HG02973 (cell line): ENCODE data around the gene ICOS.

Experiments
- ATAC-seq: cut with Tn5 transposase; IDR thresholded peaks from one replicate; pipeline ENCODE4 v1.9.1; 2021; ENCODE audit warnings: moderate library complexity; ENCODE audit not compliant: unreplicated experiment

ICOS gene

GRCh38 chr2:203936535-203936934 lies at the start of gene ICOS:
ICOS (plus strand) TSS chr2:203936763; CDS start chr2:203936815, 52 bp downstream.
- ATAC-seq = no peak

GRCh38 chr2:203887677-203888076 lies 48.9 kb upstream of the ICOS start:
- ATAC-seq = no peak

GRCh38 chr2:203889542-203889941 lies 47.0 kb upstream of the ICOS start:
- ATAC-seq = no peak

- ATAC-seq = no peak
These were observed 46.6 kb upstream of the ICOS start for GRCh38 chr2:203889944-203890343.

GRCh38 chr2:203890733-203891132 lies 45.8 kb upstream of the ICOS start:
- ATAC-seq = no peak

GRCh38 chr2:203891474-203891873 lies 45.1 kb upstream of the ICOS start:
- ATAC-seq = no peak

- no peak for ATAC-seq
These were observed 44.4 kb upstream of the ICOS start for GRCh38 chr2:203892207-203892606.

GRCh38 chr2:203893401-203893800 lies 43.2 kb upstream of the ICOS start:
- no peak for ATAC-seq

- ATAC-seq = no peak
These were observed 42.7 kb upstream of the ICOS start for GRCh38 chr2:203893840-203894239.

GRCh38 chr2:203894262-203894661 lies 42.3 kb upstream of the ICOS start:
- no peak for ATAC-seq

GRCh38 chr2:203897544-203897943 lies 39.0 kb upstream of the ICOS start:
- no peak for ATAC-seq

- ATAC-seq = no peak
These were observed 37.9 kb upstream of the ICOS start for GRCh38 chr2:203898657-203899056.

GRCh38 chr2:203900253-203900652 lies 36.3 kb upstream of the ICOS start:
- no peak for ATAC-seq

GRCh38 chr2:203904022-203904421 lies 32.5 kb upstream of the ICOS start:
- no peak for ATAC-seq

- no peak for ATAC-seq
These were observed 30.9 kb upstream of the ICOS start for GRCh38 chr2:203905656-203906055.

GRCh38 chr2:203908066-203908796 lies 28.3 kb upstream of the ICOS start:
- ATAC-seq = no peak

- ATAC-seq = no peak
These were observed 27.8 kb upstream of the ICOS start for GRCh38 chr2:203908797-203909185.

GRCh38 chr2:203909261-203909967 lies 27.1 kb upstream of the ICOS start:
- ATAC-seq = no peak

- ATAC-seq = no peak
These were observed 26.6 kb upstream of the ICOS start for GRCh38 chr2:203909974-203910373.

- no peak for ATAC-seq
These were observed 22.6 kb upstream of the ICOS start for GRCh38 chr2:203913947-203914346.

GRCh38 chr2:203914546-203915182 lies 21.9 kb upstream of the ICOS start:
- no peak for ATAC-seq

- no peak for ATAC-seq
These were observed 21.3 kb upstream of the ICOS start for GRCh38 chr2:203915256-203915655.
